ENCODE results near the gene CCDC197.

The CCDC197 gene

DNA sequence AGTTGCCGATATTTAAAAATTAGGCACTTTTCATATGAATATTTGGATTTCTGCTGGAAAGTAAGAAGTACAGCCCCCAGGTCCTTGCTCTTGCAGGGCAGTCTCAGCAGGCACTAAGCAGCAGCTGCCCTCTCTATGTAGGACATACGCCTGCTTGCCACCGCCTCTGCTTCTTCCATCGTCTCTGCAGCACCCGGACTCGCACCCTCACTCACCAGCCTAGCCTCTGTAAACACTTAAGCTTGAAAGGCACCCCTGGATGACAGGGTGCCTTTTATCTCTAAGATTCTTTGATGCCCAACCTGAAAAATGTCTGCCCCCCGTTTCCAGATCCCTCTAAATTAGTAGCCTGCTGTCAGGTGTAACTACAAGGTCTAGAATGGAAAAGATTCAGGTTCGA lies 48.0 kb downstream of the CCDC197 start:
- no peak for FAIRE-seq

GRCh38 chr14:94045563-94046345 lies 48.7 kb downstream of the CCDC197 start:
- no peak for FAIRE-seq

- FAIRE-seq: no peak
Measured at GRCh38 chr14:94046696-94047250, 49.7 kb downstream of the CCDC197 start.

DNA sequence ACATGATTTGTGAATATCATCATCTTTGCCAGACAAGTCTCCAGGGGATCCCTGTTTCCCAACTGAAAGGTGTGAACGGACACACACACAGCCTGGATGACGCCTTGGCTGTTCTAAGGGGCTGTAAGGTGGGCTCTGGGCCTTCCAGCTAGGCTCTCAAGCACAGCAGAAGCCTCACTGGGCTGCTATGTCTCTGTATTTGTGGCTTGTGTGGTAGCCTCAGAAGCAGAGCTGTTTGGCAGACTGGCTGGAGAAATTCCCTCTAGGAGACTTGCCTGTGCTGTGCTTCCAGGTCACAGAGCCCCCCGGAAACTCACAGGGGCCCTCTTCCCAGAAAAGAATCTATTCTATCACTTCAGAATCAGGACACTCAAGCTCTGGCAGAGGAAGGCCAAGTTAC lies 50.5 kb downstream of the CCDC197 start:
- no peak for FAIRE-seq

- no peak for FAIRE-seq
Measured at GRCh38 chr14:94048691-94049624, 51.9 kb downstream of the CCDC197 start.

DNA sequence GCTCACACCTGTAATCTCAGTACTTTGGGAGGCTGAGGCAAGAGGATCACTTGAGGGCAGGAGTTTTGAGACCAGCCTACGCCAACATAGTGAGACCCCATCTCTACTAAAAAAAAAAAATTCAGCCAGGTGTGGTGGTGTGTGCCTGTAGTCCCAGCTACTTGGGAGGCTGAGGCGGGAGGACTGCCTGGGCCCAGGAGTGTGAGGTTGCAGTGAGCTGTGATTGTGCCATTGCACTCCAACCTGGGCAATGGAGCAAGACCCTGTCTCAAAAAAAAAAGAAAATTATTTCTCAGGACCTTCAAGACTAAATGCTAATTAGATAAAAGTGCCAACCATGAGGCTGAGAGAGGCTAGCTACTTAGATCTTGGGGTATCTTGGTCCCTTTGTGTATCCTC lies 52.5 kb downstream of the CCDC197 start:
- FAIRE-seq: no peak

GRCh38 chr14:94050231-94050880 lies 53.3 kb downstream of the CCDC197 start:
- no peak for FAIRE-seq

- no peak for FAIRE-seq
Measured at GRCh38 chr14:94051115-94051514, 54.0 kb downstream of the CCDC197 start.

DNA sequence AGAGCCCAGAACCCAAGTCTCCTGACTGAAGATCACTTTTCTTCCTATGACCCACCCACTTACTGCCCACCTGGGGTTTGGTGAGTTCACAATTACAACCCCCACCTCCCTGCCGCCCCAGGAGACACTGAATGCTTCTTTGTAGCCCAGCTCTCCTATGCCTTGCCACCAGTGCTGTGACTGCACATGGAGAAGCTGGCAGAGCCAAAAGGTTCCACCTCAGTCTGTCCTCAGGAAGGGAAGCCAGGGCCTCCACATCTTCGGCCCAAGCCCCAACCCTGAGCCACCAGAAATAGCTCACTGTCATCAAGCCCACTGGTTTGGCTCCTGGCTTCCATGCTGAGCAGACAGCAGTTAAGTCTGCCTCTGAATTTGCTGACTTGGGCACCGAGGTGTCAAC lies 54.7 kb downstream of the CCDC197 start:
- FAIRE-seq: no peak

DNA sequence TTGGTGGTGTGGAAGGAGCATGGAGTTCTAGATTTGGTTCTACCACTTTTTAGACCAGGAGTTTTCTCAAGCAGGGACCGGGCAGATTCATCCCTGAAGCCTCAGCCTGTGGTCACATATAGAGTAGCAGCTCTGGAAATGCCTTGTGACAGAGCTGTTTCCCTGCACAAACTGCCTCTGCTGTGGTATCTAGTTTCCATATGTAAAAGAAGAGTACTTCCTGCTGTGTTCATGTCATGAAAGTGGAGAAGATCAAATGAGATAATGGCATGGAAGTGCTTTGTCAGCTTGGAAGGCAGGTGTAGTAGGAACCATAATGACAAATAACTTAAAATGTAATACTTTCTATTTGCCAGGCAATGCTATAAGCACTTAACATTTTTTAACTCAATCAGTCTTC lies 55.1 kb downstream of the CCDC197 start:
- no peak for FAIRE-seq

DNA sequence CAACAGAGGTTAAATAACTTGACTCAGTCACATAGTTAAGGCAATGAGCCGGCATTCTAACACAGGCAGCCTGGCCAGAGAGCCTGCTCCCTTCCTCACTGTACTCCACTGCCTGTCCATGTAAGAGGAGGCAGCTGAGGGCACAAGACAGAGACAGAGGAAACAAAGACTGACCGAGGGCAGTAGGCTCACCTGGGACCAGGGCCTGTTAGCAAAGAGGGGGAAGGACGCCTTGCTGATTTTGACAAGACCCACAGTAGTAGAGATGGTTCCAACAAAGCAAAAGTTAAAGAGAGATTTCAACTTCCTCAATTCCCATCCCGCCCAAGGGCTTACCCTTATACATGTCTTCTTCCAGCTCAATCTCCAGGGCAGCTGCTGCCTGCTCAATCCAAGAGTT lies 55.6 kb downstream of the CCDC197 start:
- no peak for FAIRE-seq

- no peak for FAIRE-seq
Measured at GRCh38 chr14:94054401-94054800, 57.3 kb downstream of the CCDC197 start.

DNA sequence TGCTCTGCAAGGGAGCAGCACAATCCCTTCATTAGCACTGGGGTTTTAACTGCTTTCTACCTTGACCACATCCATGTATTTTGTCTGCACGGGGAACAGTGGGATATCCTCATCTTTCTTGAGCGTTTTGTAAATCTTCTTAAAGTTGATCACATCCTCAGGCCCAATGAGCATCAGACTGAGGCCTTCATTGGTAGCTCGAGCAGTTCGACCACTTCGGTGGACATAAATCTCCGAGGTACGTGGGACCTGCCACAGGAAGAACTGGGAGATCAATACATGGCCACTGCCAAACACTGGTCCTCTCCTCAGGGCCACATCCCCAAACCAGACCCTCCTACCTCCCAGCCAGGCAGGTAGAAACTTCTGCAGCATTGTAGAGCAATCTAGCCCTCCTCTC lies 57.8 kb downstream of the CCDC197 start:
- no peak for FAIRE-seq

- no peak for FAIRE-seq
Measured at GRCh38 chr14:94056579-94057308, 59.6 kb downstream of the CCDC197 start.

- FAIRE-seq: no peak
Measured at GRCh38 chr14:94058128-94058673, 61.1 kb downstream of the CCDC197 start.
